Activated naive CD4-positive, alpha-beta T cell treated with anti-CD3 and anti-CD28 coated beads, Interleukin-2, amount 50 U/mL, for 72 hours (primary cell): ENCODE measurements around the gene WNT7A. TPM values are rescaled to one million over a fixed set of nuclear protein-coding genes. Genes with fewer than 3 reads are reported as not detected.

Experiments used
- ATAC-seq, 2 donors: fragments of 150-1000 bp; cut with Tn5 transposase; 2 replicates each; pipeline ENCODE4 v1.10.0; 2021; ENCODE audit warnings: mild to moderate bottlenecking in 2 of 2, moderate library complexity in 2 of 2
- DNase-seq, 2 donors: peaks; one replicate each; pipeline ENCODE4 v3.0.0; 2021 to 2022; ENCODE audit warnings: low spot score in 2 of 2
- H3K27ac Mint-ChIP-seq, 2 donors: one replicate each; pipeline ENCODE4 v1.8.0; 2022; ENCODE audit warnings: mild to moderate bottlenecking in 2 of 2, mixed read lengths in 2 of 2
- H3K36me3 Mint-ChIP-seq, 2 donors: one replicate each; pipeline ENCODE4 v1.8.0; 2022; ENCODE audit warnings: mixed read lengths in 2 of 2
- H3K9me3 Mint-ChIP-seq, 2 donors: one replicate each; pipeline ENCODE4 v1.8.0; 2022; ENCODE audit warnings: mixed read lengths in 2 of 2
- total RNA-seq, 2 donors: library from RNA; stranded (reverse); gene quantifications; one replicate each; pipeline ENCODE4 v1.2.3, GENCODE V29; 2022

WNT7A gene
- total RNA-seq, 2 donors from 2014 or later: 0.06 to 0.14 TPM

GRCh38 chr3:13767896-13768295, 112.0 kb downstream of the WNT7A start:
- no peak for ATAC-seq
- H3K36me3 Mint-ChIP-seq: no peaks in the 10 kb centered on the region
- H3K9me3 Mint-ChIP-seq: peaks cover 0 to 4% of the 10 kb centered on the region in 2 donors
- H3K27ac Mint-ChIP-seq: no peak overlapping the region
- no peak for DNase-seq

- H3K9me3 Mint-ChIP-seq: peaks cover 3 to 4% of the 10 kb centered on the region in 2 donors
- DNase-seq (no peak), ATAC-seq (no peak)
- H3K27ac Mint-ChIP-seq: no peak overlapping the region
- no peaks in the 10 kb centered on the region for H3K36me3 Mint-ChIP-seq
Observed at GRCh38 chr3:13767030-13767429, 112.8 kb downstream of the WNT7A start.

Other genes with a start within 250 kb of the WNT7A start
- 10 to 100 TPM; 10.0 to 23.2 TPM for gene CHCHD4, start 244.8 kb upstream of the WNT7A start, total RNA-seq
- 10 to 100 TPM; 17.5 to 37.1 TPM for gene TMEM43, start 245.0 kb upstream of the WNT7A start, total RNA-seq